ENCODE results near the gene FBXL7.

FBXL7 gene

DNA sequence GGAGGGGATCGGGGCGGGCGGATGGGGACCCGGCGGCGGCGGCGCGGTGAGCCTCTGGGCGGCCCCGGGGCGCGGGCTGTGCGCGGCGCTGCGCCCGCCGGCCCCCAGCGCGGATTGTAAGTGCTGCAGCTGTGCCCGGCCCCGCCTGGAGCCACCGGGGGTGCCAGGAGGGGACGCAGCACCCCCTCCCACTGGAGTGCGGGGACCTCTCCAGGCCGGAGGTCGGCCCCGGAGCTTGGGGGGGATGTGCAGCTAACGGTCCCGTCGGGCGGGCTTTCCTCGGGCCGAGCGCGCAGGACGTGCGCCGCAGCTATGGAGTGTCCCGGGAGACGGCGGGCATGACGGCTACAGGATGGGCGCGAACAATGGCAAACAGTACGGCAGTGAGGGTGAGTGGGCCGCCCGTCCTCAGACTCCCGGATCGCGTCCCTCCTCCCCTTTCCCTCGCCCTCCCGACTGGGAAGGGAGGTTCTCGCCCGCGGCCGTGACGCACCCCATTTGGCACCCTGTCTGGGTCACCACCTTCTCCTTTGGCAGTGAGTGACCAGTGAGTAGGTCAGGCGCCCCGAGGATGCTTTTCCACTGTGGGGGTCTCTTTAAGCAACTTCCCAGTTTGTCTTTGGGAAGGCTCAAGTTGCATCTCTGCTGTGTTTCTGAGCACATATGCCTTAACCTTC is 483 bp downstream of the FBXL7 start:
- in situ Hi-C loops (cut with HindIII; ENCODE audit: low sequenced_read_pairs), result no loop called here

DNA sequence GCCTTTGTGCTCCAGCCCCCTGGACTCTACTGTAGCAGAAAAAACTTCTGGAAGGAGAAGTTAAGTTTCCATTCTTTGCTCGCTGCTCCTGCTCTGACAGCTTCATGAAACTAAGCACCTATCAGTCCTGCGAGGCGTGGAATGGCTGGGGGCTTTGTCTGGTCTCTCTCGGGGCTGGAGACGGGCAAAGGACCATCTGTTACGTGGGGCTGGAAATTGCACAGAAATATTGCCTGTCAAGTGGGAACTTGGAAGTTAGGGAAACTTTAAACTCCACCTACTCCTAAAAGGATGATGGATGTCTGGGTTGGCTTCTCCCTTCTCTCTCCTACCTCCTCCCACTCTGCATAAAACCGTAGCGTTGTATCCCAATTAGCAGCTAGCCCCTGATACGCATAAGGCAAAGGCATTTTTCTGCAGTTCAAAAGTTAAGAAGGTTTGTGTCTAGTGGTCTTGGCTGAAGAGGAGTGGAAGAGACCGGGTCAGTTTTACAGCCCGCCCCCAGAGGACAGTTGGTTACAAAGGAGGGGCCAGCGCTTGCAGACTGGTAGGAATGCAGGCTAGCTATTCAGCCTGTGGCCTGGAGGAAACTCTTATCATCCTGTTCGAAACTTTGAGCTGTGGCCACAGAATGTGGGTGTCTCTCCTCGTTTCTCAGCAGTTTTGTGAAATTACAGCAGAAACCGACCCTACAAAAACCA is 1.3 kb downstream of the FBXL7 start:
- in situ Hi-C loops (cut with HindIII; ENCODE audit: low sequenced_read_pairs), result no loop called here

DNA sequence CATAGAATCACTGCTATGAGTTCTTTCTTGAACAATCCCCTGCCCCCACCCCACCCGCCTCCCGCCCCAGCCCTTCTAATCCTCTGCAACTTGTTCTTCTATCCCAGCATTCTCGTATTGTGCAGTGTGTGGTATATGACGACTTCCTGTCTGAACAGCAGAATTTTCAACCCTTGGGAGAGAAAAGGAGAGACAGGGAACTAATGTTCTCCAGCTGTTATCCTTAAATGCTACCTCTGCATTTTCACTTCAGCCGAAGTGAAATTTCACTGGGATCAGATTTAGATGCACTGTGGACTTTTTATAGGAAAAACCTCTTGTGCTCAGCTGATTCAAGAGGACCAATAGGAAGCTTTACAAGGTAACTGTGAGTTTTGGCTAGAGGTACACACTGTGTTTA is 2.2 kb downstream of the FBXL7 start:
- in situ Hi-C loops (cut with HindIII; ENCODE audit: low sequenced_read_pairs), result no loop called here

DNA sequence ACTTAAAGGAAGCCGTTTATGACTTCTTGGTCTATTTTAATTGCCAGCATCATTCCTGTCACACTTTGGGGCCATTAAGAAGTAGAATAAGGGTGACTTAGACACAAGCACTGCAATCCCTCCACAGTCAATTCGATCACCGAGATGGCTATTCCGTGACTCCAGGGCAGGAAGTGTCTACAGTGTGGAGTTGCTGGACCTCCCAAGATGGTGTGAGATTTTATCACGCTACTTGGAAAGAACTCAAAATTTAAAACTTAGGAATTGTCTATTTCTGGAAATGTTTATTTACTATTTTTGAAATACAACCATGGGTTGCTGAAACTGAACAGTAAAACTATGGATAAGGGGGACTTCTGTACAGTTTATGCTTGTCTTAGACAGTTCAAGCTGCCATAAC is 6.2 kb downstream of the FBXL7 start:
- in situ Hi-C loops (cut with HindIII; ENCODE audit: low sequenced_read_pairs), result no loop called here

DNA sequence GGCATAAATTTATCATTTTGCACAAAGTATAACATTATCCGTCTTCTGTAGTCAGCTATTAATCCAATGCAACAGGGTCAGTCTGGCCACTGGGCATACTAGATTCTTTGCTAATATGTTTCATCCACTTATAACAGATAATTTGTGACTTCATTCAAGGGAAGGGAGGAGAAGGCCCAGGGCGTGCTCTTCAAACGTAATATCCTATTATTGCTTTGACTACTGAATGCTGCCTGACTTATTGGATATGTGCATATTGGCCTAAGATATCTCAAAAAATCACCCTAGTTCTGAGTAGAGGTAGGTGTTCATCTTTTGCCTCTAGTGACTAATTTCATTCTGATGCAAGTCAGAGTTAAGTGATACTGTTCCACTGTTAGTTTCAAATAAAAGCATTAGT is 6.9 kb downstream of the FBXL7 start:
- in situ Hi-C loops (cut with HindIII; ENCODE audit: low sequenced_read_pairs), result no loop called here

DNA sequence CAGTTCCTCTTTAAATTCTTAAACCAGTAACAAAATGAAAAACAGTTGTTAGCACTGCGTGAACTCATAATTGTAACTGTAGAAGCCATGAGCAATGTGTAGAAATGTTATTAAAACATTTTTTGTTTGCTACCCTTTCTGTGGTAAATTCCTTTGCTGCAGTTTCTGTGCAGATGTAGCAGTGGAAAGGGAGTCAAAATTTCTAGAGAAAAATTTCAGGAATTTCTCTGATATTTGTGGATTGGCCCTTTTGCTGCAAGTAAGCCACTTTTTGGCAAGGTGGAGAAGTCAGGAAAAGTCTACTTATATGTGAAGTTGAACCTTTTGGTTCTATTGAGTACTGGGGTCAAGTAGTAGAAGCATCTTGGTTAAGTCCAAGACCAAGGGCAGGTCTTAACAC is 10.1 kb downstream of the FBXL7 start:
- in situ Hi-C loops (cut with HindIII; ENCODE audit: low sequenced_read_pairs), result no loop called here

DNA sequence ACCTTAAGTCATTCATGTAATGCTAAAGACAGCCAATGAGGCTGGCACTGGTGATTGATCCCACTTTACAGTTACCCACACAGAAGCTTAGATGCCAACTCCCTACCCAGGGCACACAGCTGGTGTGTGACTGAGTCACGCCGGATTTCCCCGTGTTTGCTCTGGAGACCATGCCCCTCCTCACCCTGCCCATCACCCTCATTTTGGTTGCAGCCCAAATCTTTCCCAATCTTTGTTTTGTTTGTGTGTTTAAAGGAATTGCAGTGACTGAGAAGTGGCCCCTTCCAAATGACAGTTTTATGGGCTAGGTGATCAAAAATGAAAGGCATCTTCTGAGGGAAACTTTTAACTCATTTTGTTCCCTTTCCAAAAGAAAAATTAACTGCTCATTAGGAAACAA is 10.9 kb downstream of the FBXL7 start:
- in situ Hi-C loops (cut with HindIII; ENCODE audit: low sequenced_read_pairs), result no loop called here

DNA sequence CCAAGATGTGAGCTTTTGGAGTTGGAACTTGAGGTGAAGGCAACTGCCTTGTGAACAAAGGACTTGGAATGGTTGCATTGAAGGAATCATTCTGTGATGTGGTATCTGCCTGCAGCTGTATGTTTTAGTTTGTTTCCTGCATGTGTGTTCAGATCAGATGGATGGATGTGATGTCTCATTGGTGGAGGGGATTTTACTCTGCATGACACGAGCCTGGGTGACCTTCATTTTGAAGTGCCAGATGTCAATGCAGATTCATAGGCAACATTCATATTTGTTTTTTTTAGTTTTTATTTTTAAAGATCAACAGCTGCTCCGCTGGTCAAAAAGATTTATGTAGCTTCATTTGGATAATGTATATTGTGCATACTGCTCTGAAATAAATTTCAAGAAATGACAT is 13.5 kb downstream of the FBXL7 start:
- in situ Hi-C loops (cut with HindIII; ENCODE audit: low sequenced_read_pairs), result no loop called here

DNA sequence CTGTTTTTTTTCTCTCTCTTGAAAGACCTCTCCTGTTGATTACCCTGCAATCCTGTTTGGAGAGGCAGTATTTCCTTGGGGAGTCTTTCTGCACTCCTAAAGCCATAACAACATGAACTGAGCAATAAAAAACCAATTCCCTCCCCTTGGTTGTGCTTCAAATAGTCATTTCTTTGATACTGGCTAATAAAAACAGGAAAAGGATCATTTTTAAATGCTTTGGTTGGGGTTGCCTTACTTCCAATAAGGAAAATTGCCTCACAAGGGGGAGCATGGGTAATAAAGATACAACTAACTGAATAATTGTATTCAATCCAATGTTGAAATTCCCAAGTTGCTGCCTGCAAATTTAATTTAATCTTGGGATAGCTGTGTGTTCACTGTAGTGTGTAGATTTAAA is 13.9 kb downstream of the FBXL7 start:
- in situ Hi-C loops (cut with HindIII; ENCODE audit: low sequenced_read_pairs), result no loop called here

DNA sequence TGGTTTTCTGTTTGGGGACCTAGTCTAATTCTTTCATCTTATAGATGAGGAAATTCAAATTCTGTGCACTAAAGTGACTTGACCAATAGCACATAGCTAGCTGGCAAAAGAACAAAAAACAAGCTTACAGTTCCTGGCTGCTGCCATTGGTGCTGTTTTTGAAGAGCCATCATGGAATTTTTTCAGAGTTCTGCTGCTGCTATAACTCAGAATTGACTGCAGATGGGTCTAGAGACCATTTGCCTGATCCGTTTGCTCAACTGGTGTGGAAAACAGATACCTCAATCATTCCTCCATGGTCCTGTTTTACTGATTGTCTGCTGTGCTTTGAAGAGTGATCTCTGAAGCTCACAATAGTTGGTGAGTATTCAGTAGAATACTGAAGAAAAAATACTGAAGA is 15.2 kb downstream of the FBXL7 start:
- in situ Hi-C loops (cut with HindIII; ENCODE audit: low sequenced_read_pairs), result no loop called here

DNA sequence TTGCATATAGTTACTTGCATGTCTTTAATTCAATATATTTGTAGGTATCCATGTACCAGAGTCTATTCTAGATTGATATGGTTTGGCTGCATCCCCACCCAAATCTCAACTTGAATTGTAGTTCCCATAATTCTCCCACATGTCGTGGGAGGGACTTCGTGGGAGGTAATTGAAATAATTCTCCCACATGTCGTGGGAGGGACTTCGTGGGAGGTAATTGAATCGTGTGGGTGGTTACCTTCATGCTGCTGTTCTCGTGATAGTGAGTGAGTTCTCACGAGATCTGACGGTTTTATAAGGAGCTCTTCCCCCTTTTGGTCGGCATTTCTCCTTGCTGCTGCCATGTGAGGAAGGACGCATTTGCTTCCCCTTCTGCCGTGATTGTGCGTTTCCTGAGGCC is 16.5 kb downstream of the FBXL7 start:
- in situ Hi-C loops (cut with HindIII; ENCODE audit: low sequenced_read_pairs), result no loop called here

DNA sequence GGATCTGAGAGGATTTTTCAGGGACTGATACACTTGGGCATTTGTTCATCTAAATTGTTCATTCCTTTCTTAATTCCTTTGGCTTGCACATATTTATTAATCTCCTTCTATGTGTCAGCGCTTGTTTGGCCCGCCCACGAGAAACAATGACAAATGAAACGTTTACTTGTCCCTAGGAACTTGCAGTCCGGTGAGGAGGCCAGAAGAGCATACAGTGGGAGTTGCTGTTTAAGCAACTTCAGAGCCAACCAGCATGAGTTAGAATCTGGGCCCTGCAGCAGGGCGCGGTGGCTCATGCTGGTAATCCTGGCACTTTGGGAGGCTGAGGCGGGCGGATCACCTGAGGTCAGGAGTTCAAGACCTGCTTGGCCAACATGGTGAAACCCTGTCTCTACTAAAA is 18.8 kb downstream of the FBXL7 start:
- in situ Hi-C loops (cut with HindIII; ENCODE audit: low sequenced_read_pairs), result no loop called here

DNA sequence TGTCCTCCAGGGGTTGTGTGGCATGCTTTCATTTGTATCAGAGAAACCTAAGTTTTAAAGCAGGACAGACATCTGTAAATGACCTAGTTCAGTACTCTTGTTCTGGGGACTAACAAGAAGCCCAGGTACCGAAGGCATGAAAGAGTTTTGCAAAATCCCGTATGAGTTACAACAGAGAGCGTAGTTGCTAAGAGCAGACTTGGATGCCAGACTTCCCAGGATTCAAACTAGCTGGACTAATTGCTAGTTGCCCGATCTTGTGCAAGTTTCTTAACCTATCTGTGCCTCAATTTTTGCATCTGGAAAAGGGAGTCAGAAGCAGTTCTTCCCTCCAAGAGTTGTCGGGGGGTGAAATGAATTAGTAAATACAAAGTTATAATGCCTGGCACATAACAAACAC is 20.9 kb downstream of the FBXL7 start:
- in situ Hi-C loops (cut with HindIII; ENCODE audit: low sequenced_read_pairs), result no loop called here

DNA sequence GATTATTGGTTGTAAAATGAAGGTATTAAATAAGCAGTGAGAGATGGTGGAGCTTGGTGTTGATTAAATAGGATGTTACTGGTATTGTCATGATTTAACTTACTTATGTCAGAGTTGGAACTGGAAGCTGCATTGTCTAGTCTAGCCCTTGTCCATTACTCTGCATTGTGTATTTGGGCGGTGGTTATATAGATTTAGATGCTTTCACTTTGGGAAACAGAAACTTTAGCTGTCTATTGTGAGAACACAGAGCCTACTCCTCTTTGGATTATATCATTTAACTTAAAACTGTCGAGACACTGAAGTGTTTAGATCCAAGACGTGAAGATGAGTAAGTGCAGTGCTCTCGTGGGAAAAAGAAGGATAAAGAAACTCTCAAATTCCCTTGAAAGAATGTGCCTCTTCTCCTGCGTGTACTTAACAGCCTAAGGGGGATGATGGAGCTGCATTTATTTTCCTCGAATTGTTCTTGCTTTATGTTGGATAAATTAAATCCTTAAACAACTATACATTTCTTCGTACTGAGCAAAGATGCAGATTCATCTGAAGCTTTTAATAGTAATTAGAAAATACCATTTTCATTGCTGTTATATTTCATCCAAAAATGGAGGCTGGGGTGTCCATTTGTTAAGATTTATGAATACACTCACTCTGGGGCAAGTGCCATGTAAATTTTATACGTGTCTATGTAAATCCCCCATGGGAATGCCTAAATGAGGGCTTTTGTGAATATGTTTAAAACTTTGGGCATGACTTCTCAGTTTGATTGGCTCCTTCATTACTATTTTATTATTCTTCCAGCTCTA is 21.6 kb downstream of the FBXL7 start:
- in situ Hi-C loops (cut with HindIII; ENCODE audit: low sequenced_read_pairs), result no loop called here

DNA sequence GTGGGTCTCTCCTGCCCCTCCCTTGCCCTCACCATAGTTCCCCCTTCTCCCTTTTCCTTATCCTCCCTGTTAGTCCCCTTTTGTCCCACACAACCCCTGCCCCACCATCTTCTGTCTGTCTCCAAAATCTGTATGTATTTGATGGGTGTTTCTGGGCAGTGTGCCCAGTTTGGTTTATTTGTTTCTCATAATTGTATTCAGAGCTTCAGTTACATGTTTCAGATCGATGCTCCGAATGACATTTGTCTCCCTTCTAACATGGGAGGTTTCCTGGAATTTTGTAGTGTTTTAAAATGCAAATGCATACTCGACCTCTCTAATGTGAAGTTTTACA is 22.2 kb downstream of the FBXL7 start:
- in situ Hi-C loops (cut with HindIII; ENCODE audit: low sequenced_read_pairs), result no loop called here

DNA sequence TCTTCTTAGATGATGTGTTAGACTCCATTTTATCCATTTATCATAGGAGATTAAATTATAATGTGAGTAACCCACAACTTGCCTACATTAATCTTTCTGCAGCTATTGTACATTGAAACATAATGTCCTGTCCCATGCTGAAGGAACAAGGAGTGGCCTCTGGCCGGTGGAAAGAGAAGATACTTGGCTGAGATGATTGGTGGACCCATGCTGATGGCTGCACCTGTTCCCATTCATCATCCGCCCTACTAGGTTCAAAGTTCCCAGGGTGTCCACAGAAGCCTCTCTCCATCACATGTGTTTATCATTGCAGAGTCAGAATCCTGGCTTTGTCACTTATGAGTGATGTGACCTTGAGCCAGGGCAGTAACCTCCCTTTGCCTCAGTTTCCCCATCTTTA is 24.7 kb downstream of the FBXL7 start:
- in situ Hi-C loops (cut with HindIII; ENCODE audit: low sequenced_read_pairs), result no loop called here

DNA sequence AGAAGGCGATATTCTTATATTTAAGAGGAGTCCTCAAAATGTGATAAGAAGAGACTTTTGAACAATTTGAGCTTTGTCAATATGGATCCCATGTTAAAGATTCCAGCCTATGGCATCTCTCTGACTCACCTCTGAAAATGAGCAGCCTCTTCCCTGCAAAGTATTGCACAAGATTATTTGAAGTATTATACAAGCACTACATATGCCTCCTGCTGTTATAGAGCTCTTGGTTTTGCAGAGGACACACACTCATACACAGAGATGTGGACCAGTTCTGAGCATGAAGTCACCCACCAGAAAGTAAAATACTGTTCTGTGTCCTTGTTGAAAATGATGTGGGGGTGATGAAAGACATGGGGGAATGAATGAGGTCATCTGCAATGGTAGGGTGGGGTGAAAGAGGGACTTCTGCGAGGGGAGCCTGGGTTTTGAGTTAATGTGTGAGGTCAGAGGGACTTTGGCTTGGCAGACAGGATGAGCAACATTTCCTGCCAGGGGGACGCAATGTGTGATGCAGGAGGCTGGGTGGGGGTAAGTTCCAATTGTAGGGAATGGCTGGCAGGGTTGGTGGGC is 25.8 kb downstream of the FBXL7 start:
- in situ Hi-C loops (cut with HindIII; ENCODE audit: low sequenced_read_pairs), result no loop called here

DNA sequence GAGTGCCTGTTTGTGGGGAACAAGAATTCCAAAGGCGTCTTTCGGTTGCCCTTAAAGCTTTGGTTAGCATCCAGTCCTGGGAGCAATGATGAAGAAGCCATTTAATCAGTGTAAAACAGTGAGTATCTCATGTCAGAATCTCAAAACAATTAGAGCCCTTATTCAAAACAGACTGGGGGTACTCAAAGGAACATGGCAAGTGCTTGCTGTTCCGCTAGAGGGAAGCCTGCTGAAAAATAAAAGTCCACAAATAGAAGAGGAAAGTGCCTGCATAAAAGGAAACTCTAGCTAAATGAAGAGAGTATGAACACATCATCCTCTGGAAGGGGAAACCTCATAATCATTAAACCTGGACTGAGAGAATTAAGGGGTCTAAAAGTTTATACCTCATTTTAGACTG is 26.4 kb downstream of the FBXL7 start:
- in situ Hi-C loops (cut with HindIII; ENCODE audit: low sequenced_read_pairs), result no loop called here

DNA sequence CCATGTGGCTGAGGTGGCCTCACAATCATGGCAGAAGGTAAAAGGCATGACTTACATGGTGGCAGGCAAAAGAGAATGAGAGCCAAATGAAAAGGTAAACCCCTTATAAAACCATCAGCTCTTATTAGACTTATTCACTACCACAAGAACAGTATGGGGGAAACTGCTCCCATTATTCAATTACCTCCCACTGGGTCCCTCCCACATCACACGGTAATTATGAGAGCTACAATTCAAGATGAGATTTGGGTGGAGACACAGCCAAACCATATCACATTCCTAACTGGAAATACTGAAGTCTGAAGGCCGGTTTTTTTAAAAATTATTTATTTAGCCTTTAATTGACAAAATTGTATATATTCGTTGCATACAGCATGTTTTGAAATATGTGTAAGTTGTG is 28.5 kb downstream of the FBXL7 start:
- in situ Hi-C loops (cut with HindIII; ENCODE audit: low sequenced_read_pairs), result no loop called here

DNA sequence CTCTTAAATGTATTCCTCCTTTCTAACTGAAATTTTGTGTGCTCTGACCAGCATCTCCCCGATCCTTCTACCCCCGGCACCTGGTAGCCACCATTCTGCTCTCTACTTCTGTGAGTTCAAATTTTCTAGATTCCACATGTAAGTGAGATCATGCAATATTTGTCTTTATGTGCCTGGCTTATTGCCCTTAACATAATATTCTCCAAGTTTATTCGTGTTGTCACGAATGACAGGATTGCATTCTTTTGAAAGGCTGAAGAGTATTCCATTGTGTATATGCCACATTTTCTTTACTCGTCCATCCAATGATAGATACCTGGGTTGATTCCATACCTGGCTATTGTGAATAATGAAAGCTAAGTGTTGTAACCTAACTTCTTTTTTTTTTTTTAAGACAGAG is 29.0 kb downstream of the FBXL7 start:
- in situ Hi-C loops (cut with HindIII; ENCODE audit: low sequenced_read_pairs), result no loop called here

DNA sequence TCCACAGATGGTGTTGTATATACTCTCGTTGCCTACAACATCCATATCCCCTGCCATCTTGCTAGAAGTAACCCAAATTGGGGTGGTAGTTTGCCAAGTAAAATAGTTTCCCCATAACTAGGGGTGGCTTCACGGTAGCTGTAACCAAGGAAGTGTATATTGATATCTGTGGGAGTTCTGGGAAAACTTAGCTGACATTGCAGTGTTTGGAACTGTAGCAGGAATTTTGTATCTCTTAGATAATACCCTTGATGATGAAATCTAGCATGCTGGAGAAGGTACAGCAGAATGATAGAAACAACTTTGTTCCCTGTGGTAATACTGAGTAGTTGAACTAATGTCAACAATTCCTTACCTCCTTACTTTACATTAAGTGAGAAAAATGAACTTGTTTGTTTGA is 29.8 kb downstream of the FBXL7 start:
- in situ Hi-C loops (cut with HindIII; ENCODE audit: low sequenced_read_pairs), result no loop called here
